Breast epithelium (tissue), 4 donors: Measurements from ENCODE around the gene PTPRN. TPM values are rescaled to one million over a fixed set of nuclear protein-coding genes. Genes with fewer than 3 reads are reported as not detected.
A peak's percentile ranks its signal among the peaks of the same experiment; 100 is the strongest.

ENCODE experiments used
- DNase-seq, 2 donors: peaks; one replicate each; pipeline ENCODE4 v3.0.0-alpha.2; 2019; ENCODE audit warnings: low spot score in 2 of 2
- H3K27ac ChIP-seq, 2 donors: fragments of 200-600 bp; sonication (generic) in 1 of 2; one replicate each; pipeline ENCODE4 v1.5.1; 2016 to 2019; ENCODE audit warnings: mild to moderate bottlenecking in 1 of 2
- H3K27me3 ChIP-seq, 2 donors: fragments of 200-600 bp; sonication (generic) in 1 of 2; one replicate each; pipeline versions ENCODE4 v1.5.1 to v1.6.0; 2017 to 2019; ENCODE audit warnings: control low read depth in 1 of 2, mild to moderate bottlenecking in 1 of 2
- H3K36me3 ChIP-seq: fragments of 200-600 bp; one replicate; pipeline ENCODE4 v1.5.1; 2019
- H3K4me1 ChIP-seq, 2 donors: fragments of 200-600 bp; sonication (generic); one replicate each; pipeline ENCODE4 v1.5.1; 2016 to 2019; ENCODE audit warnings: control low read depth in 1 of 2
- H3K4me3 ChIP-seq, 3 donors: fragments of 200-600 bp; sonication (generic); 1 replicate in 2 of 3; 2 replicates in 1 of 3; pipeline ENCODE4 v1.5.1; 2016 to 2019; ENCODE audit warnings: mild to moderate bottlenecking in 3 of 3, moderate library complexity in 2 of 3
- H3K9me3 ChIP-seq, 2 donors: fragments of 200-600 bp; sonication (generic) in 1 of 2; one replicate each; pipeline ENCODE4 v1.5.1; 2016 to 2019; ENCODE audit warnings: control low read depth in 1 of 2
- CTCF ChIP-seq, 3 donors: fragments of 450-650 bp; IDR thresholded peaks; one replicate each; pipeline ENCODE4 v1.5.1; 2016 to 2017; ENCODE audit warnings: antibody characterized with exemption in 3 of 3, mild to moderate bottlenecking in 3 of 3, moderate library complexity in 3 of 3
- POLR2A ChIP-seq: fragments of 450-650 bp; IDR thresholded peaks from one replicate; pipeline ENCODE4 v1.6.1; 2016; ENCODE audit warnings: antibody characterized with exemption, mild to moderate bottlenecking, moderate library complexity
- POLR2AphosphoS5 ChIP-seq, 3 donors: sonication (generic); formaldehyde crosslinking; IDR thresholded peaks; one replicate each; pipeline ENCODE4 v1.6.1; 2017; ENCODE audit warnings: antibody characterized with exemption in 3 of 3
- intact Hi-C: fragments of 100-400 bp; cut with DNase I; formaldehyde crosslinking; loops from one replicate; pipeline ENCODE4 v1.15.1; 2023; ENCODE audit warnings: low total_unique reads
- total RNA-seq, 3 donors: library from RNA; depleted of rRNA; stranded (reverse); fragments of >200 nt; gene quantifications; one replicate each; pipeline ENCODE4 v1.1.0, GENCODE V29; 2016

PTPRN gene
- total RNA-seq, 3 donors from 2014 or later: 0.33 to 0.44 TPM; not detected in 1

- H3K9me3 ChIP-seq: no peaks in the 10 kb centered on the region
- H3K4me1 ChIP-seq: peaks cover 10 to 13% of the 10 kb centered on the region in 2 donors
- no peaks in the 10 kb centered on the region for H3K27me3 ChIP-seq
- H3K36me3 ChIP-seq: no peaks in the 10 kb centered on the region
- TF ChIP-seq POLR2A (no peak), CTCF (IDR thresholded peaks at IDR 0.05) (no peak), POLR2AphosphoS5 (IDR thresholded peaks at IDR 0.05) (no peak)
- DNase-seq: peak in 1 of 2 donors; percentile 53
- peak overlapping the region in 1 of 3 donors; percentile 11 for H3K4me3 ChIP-seq
- H3K27ac ChIP-seq: peak overlapping the region; percentile 61 to 89
- intact Hi-C loops: no loop called here
Measured at GRCh38 chr2:219286436-219287115, 22.6 kb downstream of the PTPRN start.

DNA sequence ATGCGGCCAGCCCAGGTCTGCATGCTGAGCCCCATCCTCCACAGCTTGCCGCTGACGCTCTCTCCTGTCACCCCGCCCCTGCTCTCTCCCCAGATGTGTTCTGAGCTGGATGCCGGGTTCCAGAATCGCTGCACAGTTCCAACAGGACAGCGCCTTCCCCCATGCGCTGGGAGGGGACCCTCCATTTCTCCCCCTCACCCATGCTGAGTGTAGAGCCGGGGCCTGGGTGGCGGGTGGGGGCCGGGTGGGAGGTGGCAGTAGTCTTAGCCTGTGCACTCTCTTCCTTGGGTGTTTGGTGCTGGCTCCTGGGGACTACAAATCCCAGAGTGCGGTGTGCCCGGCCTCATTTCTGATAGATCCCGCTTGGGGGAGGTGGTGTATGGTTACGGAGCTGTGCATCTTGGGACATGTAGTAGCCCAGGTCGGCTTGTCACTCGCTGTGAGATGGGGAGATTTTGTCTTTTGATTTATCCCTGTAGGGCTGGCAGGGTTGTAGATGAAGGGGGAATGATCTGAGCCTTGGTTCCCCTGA, 23.2 kb downstream of the PTPRN start:
- Histone ChIP-seq H3K9me3 (no peaks in the 10 kb centered on the region), H3K4me1 (peaks cover 10 to 13% of the 10 kb centered on the region in 2 donors), H3K27ac (peak overlapping the region; percentile 61 to 89), H3K27me3 (no peaks in the 10 kb centered on the region), H3K36me3 (no peaks in the 10 kb centered on the region), H3K4me3 (peak overlapping the region in 1 of 3 donors; percentile 47)
- peak in 1 of 2 donors; percentile 64 for DNase-seq
- intact Hi-C loops: no loop called here
- TF ChIP-seq POLR2AphosphoS5 (IDR thresholded peaks at IDR 0.05) (no peak), POLR2A (no peak), CTCF (IDR thresholded peaks at IDR 0.05) (no peak)

GRCh38 chr2:219285373-219285735, 23.8 kb downstream of the PTPRN start:
- H3K4me3 ChIP-seq: peak overlapping the region in 1 of 3 donors; percentile 47
- no peak for TF ChIP-seq POLR2A
- TF ChIP-seq POLR2AphosphoS5 (IDR thresholded peaks at IDR 0.05): no peak
- TF ChIP-seq CTCF (IDR thresholded peaks at IDR 0.05): no peak
- peak overlapping the region; percentile 61 to 89 for H3K27ac ChIP-seq

DNA sequence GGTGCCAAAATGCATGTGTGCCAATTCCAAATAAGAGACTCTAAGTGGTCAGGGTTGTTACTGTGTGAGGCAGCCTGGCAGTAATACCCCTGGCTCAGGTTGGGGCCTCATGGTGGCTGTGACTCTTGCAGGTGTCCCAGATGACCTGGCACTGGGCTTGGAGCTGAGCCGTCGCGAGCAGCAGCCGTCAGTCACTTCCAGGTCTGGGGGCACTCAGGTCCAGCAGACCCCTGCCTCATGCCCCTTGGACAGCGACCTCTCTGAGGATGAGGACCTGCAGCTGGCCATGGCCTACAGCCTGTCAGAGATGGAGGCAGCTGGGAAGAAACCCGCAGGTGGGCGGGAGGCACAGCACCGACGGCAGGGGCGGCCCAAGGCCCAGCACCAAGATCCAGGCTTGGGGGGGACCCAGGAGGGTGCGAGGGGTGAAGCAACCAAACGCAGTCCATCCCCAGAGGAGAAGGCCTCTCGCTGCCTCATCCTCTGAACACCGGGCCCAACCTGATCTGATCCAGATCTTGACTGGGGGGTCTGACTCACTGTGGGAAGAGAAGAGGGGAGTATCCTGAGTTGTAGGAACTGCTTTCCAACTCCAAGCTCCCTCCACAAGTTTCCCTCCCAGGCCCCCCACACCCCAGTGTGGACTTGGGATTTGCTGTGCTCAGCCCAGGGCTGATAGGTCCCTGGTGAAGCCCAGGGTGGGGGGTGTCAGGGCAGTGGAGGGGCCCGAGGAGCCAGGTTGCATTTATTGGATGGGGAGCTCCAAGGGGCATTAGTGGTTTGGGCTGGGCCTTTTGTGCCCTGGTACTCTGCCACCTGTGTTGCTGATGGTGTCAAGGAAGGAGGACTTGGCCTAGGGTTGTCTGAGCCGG, 24.5 kb downstream of the PTPRN start:
- peaks cover 14 to 17% of the 10 kb centered on the region in 2 donors for H3K4me1 ChIP-seq

More at GRCh38 chr2:219285373-219285735, 23.8 kb downstream of the PTPRN start:
- H3K27me3 ChIP-seq: no peaks in the 10 kb centered on the region
- H3K9me3 ChIP-seq: no peaks in the 10 kb centered on the region
- no peaks in the 10 kb centered on the region for H3K36me3 ChIP-seq
- DNase-seq: no peak
- H3K4me1 ChIP-seq: peaks cover 10 to 13% of the 10 kb centered on the region in 2 donors
- intact Hi-C loops: no loop called here

More for the DNA sequence above, 24.5 kb downstream of the PTPRN start:
- no peak for TF ChIP-seq POLR2AphosphoS5 (IDR thresholded peaks at IDR 0.05)
- TF ChIP-seq CTCF (IDR thresholded peaks at IDR 0.05): no peak
- no peak for TF ChIP-seq POLR2A
- Histone ChIP-seq H3K4me3 (no peak overlapping the region), H3K9me3 (no peaks in the 10 kb centered on the region), H3K36me3 (no peaks in the 10 kb centered on the region), H3K27ac (peak overlapping the region; percentile 61 to 89), H3K27me3 (no peaks in the 10 kb centered on the region)
- DNase-seq: peak in 1 of 2 donors; percentile 56
- intact Hi-C loops: no loop called here
